Adrenal gland (tissue), 12 donors: Measurements from ENCODE around the gene KCTD17. TPM values are rescaled to one million over a fixed set of nuclear protein-coding genes. Genes with fewer than 3 reads are reported as not detected.

Experiments
- DNase-seq, 7 donors: peaks; one replicate each; pipeline ENCODE4 v3.0.0-alpha.2; 2019 to 2020
- H3K27ac ChIP-seq, 5 donors: fragments of 200-600 bp; sonication (generic) in 4 of 5; 1 replicate in 3 of 5; 2 replicates in 2 of 5; pipeline versions ENCODE4 v1.5.1 to v1.8.0; 2016 to 2020; ENCODE audit warnings: mild to moderate bottlenecking in 1 of 5
- H3K27me3 ChIP-seq: fragments of 200-600 bp; 2 replicates; pipeline ENCODE4 v1.8.0; 2021
- H3K36me3 ChIP-seq, 2 donors: fragments of 200-600 bp; replicated peaks in 1 of 2; 1 replicate in 1 of 2; 2 replicates in 1 of 2; pipeline versions ENCODE4 v1.5.1 to v1.8.0; 2018 to 2022
- H3K4me1 ChIP-seq, 2 donors: fragments of 200-600 bp; replicated peaks in 1 of 2; 1 replicate in 1 of 2; 2 replicates in 1 of 2; pipeline versions ENCODE4 v1.5.1 to v1.8.0; 2018 to 2021
- H3K4me3 ChIP-seq, 4 donors: fragments of 200-600 bp; sonication (generic) in 3 of 4; one replicate each; pipeline ENCODE4 v1.5.1; 2016 to 2018
- H3K9me3 ChIP-seq, 3 donors: fragments of 200-600 bp; sonication (generic) in 1 of 3; replicated peaks in 1 of 3; 1 replicate in 2 of 3; 2 replicates in 1 of 3; pipeline versions ENCODE4 v1.5.1 to v1.8.0; 2016 to 2021
- CTCF ChIP-seq, 6 experiments: fragments of 450-650 bp in 4 of 6; fragments of 200-600 bp in 2 of 6; sonication (generic) in 1 of 6; IDR thresholded peaks; 1 replicate in 5 of 6; 2 replicates in 1 of 6; pipeline versions ENCODE4 v1.5.1 to v1.8.0; 2016 to 2021; ENCODE audit warnings: antibody characterized with exemption in 6 of 6, mild to moderate bottlenecking in 2 of 6, moderate library complexity in 1 of 6
- POLR2A ChIP-seq, 2 donors: fragments of 450-650 bp; IDR thresholded peaks; one replicate each; pipeline ENCODE4 v1.6.1; 2017; ENCODE audit warnings: antibody characterized with exemption in 2 of 2, mild to moderate bottlenecking in 2 of 2, moderate library complexity in 1 of 2
- WGBS, 4 donors: extraction: QIAGEN DNeasy Blood & Tissue Kit in 2 of 4; methylation state at CpG; one replicate each; pipeline versions ENCODE4 v1.1.5 to v1.1.7; 2013 to 2017; 5-methylcytosine and 5-hydroxymethylcytosine counted together
- intact Hi-C, 2 donors: fragments of 100-400 bp; cut with DNase I; formaldehyde crosslinking; loops; one replicate each; pipeline versions ENCODE4 v1.14.1 to v1.15.0; 2022 to 2023
- polyA plus RNA-seq, 3 donors: library from polyadenylated mRNA; stranded (reverse); fragments of 200-250 nt in 2 of 3; fragments of 350-450 nt in 1 of 3; fragmentation: Illumina TruSeq in 1 of 3; extraction: RNeasy Lipid Tissue Mini Kit (QIAGEN cat#74804) in 1 of 3; gene quantifications; one replicate each; pipeline ENCODE4 v1.2.3, GENCODE V29; 2013 to 2014
- total RNA-seq, 9 donors: library from RNA; depleted of rRNA in 4 of 9; stranded (reverse); fragments of >200 nt in 4 of 9; fragments of 120-200 nt in 1 of 9; fragmentation: NEBNext Ultra II Directional in 1 of 9; extraction: Animal tissue kit (Norgen Biotek cat#: 25700) in 1 of 9; gene quantifications; one replicate each; pipeline versions ENCODE4 v1.1.0 to v1.2.4, GENCODE V29; 2013 to 2023
- donor health status: healthy with polysubstance abuse.
- donor health status: Bipolar disorder and iron deficiency.
- donor health status: DM: yes; HTN: yes; CAD: no.
- donor health status: DM: no; HTN: no; CAD: no.
- donor health status: DM: no; HTN: no; CAD: no.
- donor health status: DM: yes; HTN: yes; CAD: no.

KCTD17 gene
- total and polyA plus RNA-seq, 12 donors, result 10.0 to 71.5 (median 27.0) TPM

- DNase-seq, result peak in 5 of 7 donors; percentile 53 to 73 (median 59)
- Histone ChIP-seq H3K36me3 (peaks cover 0 to 14% of the 10 kb centered on the region in 2 donors), H3K9me3 (no peaks in the 10 kb centered on the region), H3K27ac (peak overlapping the region; percentile 16 to 98 (median 88)), H3K27me3 (no peaks in the 10 kb centered on the region), H3K4me3 (peak overlapping the region; percentile 25 to 94 (median 66)), H3K4me1 (peaks cover 58 to 76% of the 10 kb centered on the region in 2 donors)
- whole genome bisulfite sequencing, 4 donors, result 0 to 10% (median 1%) methylated on average over 5 of the region's 5 CpGs
- intact Hi-C loops, result no loop called here
- TF ChIP-seq CTCF (IDR thresholded peaks at IDR 0.05), result no peak
- TF ChIP-seq POLR2A (IDR thresholded peaks at IDR 0.05), result peak in 1 of 2 donors; percentile 50
Observed at GRCh38 chr22:37020192-37020479, 31.4 kb upstream of the KCTD17 start.

GRCh38 chr22:37021041-37021440 is 30.5 kb upstream of the KCTD17 start:
- H3K4me3 ChIP-seq, result peak overlapping the region in 1 of 4 donors; percentile 90
- TF ChIP-seq POLR2A (IDR thresholded peaks at IDR 0.05), result no peak
- no peak for TF ChIP-seq CTCF (IDR thresholded peaks at IDR 0.05)
- peaks cover 59 to 77% of the 10 kb centered on the region in 2 donors for H3K4me1 ChIP-seq
- H3K36me3 ChIP-seq, result peaks cover 0 to 19% of the 10 kb centered on the region in 2 donors
- WGBS, 4 donors, result 81 to 97% (median 95%) methylated on average over 3 to 5 of the region's 5 CpGs
- no peaks in the 10 kb centered on the region for H3K27me3 ChIP-seq
- no peak for DNase-seq
- peak overlapping the region in 1 of 5 donors; percentile 98 for H3K27ac ChIP-seq
- H3K9me3 ChIP-seq, result no peaks in the 10 kb centered on the region
- intact Hi-C loops, result no loop called here

- intact Hi-C loops, result no loop called here
- 59 to 69% (median 64%) methylated on average over 10 to 13 of the region's 13 CpGs for WGBS, 4 donors
- Histone ChIP-seq H3K27ac (peak overlapping the region in 2 of 5 donors; percentile 30 to 56), H3K9me3 (no peaks in the 10 kb centered on the region), H3K27me3 (no peaks in the 10 kb centered on the region), H3K4me3 (no peak overlapping the region), H3K4me1 (peaks cover 53 to 69% of the 10 kb centered on the region in 2 donors), H3K36me3 (peaks cover 0 to 20% of the 10 kb centered on the region in 2 donors)
- peak in 1 of 7 donors; percentile 56 for DNase-seq
- TF ChIP-seq POLR2A (IDR thresholded peaks at IDR 0.05), result no peak
- peak; percentile 37 to 65 (median 60) for TF ChIP-seq CTCF (IDR thresholded peaks at IDR 0.05)
Observed at GRCh38 chr22:37021710-37022482, 29.6 kb upstream of the KCTD17 start.

DNA sequence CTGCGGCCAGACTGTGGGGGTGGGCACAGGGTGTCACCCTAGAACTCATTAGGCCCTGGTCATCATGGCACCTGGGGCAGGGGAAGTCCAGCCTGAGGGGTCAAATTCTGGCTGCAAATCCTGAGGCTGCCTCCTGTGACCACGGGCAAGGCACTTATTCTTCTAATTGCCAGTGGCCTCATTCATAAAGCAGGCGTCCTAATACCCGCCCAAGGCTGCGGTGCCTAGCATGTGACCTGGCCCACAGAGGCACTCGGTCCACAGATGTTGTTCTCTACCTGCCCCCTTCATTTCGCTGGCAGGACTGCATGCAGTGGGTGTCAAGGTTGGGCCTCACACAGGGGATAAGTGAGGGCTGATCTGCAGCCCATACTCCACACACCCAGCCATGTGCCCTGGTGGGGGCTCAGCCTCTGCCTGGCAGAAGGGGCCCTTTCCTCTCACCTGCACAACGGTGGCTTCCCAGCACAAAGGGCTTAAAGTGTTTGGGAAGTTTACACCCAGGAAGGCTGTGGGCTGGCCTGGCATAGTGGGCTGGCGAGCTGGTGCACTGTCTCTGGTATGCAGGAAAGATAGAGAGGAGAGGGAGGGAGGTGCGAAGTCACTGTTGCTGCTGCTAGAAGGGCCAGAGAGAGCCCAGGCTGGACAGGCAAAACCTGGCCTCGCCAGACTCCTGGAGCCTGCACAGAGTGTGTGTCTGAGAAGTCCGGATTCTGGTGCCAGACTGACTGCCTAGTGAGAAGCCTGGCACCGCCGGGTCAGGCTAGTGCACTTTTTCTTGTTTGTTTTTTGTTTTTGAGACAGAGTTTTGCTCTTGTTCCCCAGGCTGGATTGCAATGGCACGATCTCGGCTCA is 28.8 kb upstream of the KCTD17 start:
- intact Hi-C loops, result no loop called here
- WGBS, 4 donors, result 60 to 82% (median 63%) methylated on average over 15 to 16 of the region's 16 CpGs
- Histone ChIP-seq H3K36me3 (peaks cover 0 to 28% of the 10 kb centered on the region in 2 donors), H3K27me3 (no peaks in the 10 kb centered on the region), H3K4me3 (no peak overlapping the region), H3K27ac (peak overlapping the region in 2 of 5 donors; percentile 30 to 56), H3K4me1 (peaks cover 45 to 61% of the 10 kb centered on the region in 2 donors), H3K9me3 (no peaks in the 10 kb centered on the region)
- DNase-seq, result peak in 3 of 7 donors; percentile 47 to 61 (median 52)
- TF ChIP-seq CTCF (IDR thresholded peaks at IDR 0.05), result no peak
- no peak for TF ChIP-seq POLR2A (IDR thresholded peaks at IDR 0.05)
